PFSK-1 (cell line): Measurements from ENCODE around the gene HNF1B.

ENCODE experiments used
- POLR2AphosphoS5 ChIP-seq: IDR thresholded peaks from 2 replicates; pipeline ENCODE4 v1.6.1; 2012; ENCODE audit warnings: low read depth, mild to moderate bottlenecking, control low read depth, low read length, moderate library complexity
- REST ChIP-seq, 2 experiments: IDR thresholded peaks; 2 replicates each; pipeline versions ENCODE4 v1.6.1 to v1.8.0; 2011 to 2012; ENCODE audit warnings: low read depth in 2 of 2, low read length in 2 of 2, control low read depth in 1 of 2, inconsistent platforms in 1 of 2, mild to moderate bottlenecking in 1 of 2, moderate library complexity in 1 of 2; ENCODE audit not compliant: insufficient read depth in 1 of 2
- SIN3A ChIP-seq: IDR thresholded peaks from 2 replicates; pipeline ENCODE4 v1.6.1; 2012; ENCODE audit warnings: mild to moderate bottlenecking, low read length, moderate library complexity, borderline replicate concordance; ENCODE audit not compliant: insufficient read depth
- TAF1 ChIP-seq: IDR thresholded peaks from 2 replicates; pipeline ENCODE4 v1.6.1; 2012; ENCODE audit warnings: low read length, control low read depth, borderline replicate concordance; ENCODE audit not compliant: insufficient read depth

GRCh38 chr17:37781451-37781850 lies 36.6 kb upstream of the HNF1B start:
- no peak for TF ChIP-seq SIN3A
- TF ChIP-seq POLR2AphosphoS5 = no peak
- TF ChIP-seq REST (IDR thresholded peaks at IDR 0.05; ENCODE audit: insufficient read depth in 1 of 2, low read depth in 2 of 2, low read length in 2 of 2) = no peak
- TF ChIP-seq TAF1 = no peak
